ENCODE data around the gene CER1. TPM values are rescaled to one million over a fixed set of nuclear protein-coding genes. Genes with fewer than 3 reads are reported as not detected.

CER1 gene
- polyA plus RNA-seq, 1 of the 3 experiments (the other 2 are of a cell fraction) = not detected

DNA sequence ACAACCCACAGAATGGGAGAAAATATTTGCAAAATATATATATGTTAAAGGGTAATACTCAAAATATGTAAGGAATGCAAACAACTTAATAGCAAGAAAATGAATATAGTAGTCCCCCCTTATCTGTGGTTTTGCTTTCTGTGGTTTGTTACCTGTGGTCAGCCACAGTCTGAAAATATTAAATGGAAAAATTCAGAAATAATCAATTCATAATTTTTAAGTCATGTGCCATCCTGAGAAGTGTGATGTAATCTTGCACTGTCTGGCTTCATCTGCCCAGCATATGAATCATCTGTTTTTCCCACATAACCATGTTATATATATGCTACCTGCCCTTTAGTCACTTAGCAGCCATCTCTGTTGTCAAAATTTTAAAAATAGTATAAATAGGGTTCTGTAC lies 11.7 kb downstream of the CER1 start:
- Histone ChIP-seq H3K79me2 (ENCODE audit: insufficient read depth) (no peaks in the 10 kb centered on the region), H4K20me1 (ENCODE audit: insufficient read depth) (no peaks in the 10 kb centered on the region), H3K4me2 (no peak overlapping the region), H3F3A (replicated peaks; ENCODE audit: insufficient read depth) (no peaks in the 10 kb centered on the region), H3K36me3 (replicated peaks in 1 of 2; ENCODE audit: control insufficient read depth in 1 of 2, insufficient read depth in 2 of 2, low read length in 1 of 2) (no peaks in the 10 kb centered on the region), H3K4me1 (ENCODE audit: control insufficient read depth in 1 of 2, insufficient read depth in 2 of 2, low read depth in 1 of 2, low read length in 1 of 2) (no peaks in the 10 kb centered on the region), H3K27ac (ENCODE audit: low read depth in 2 of 2, low read length in 1 of 2) (no peak overlapping the region), H3K9me2 (no peaks in the 10 kb centered on the region), H3K4me3 (ENCODE audit: low read depth in 2 of 2, low read length in 1 of 2) (no peak overlapping the region), H3K9ac (no peak overlapping the region), H3K27me3 (ENCODE audit: insufficient read depth) (no peaks in the 10 kb centered on the region), H3K9me3 (peaks cover 4% of the 10 kb centered on the region; the same call in 1 of the 2 replicates), H2AFZ (ENCODE audit: low read depth) (no peak overlapping the region)
- POLR2A ChIA-PET = no interaction called here
- no peak for DNase-seq
- CTCF ChIA-PET = interaction anchor here (1.1 to 1.6 kb wide), 2 partner anchors 11 to 17 kb away, joined by 3 read pairs; no protein-coding TSS in a partner anchor
- TF ChIP-seq, protein P1, sequence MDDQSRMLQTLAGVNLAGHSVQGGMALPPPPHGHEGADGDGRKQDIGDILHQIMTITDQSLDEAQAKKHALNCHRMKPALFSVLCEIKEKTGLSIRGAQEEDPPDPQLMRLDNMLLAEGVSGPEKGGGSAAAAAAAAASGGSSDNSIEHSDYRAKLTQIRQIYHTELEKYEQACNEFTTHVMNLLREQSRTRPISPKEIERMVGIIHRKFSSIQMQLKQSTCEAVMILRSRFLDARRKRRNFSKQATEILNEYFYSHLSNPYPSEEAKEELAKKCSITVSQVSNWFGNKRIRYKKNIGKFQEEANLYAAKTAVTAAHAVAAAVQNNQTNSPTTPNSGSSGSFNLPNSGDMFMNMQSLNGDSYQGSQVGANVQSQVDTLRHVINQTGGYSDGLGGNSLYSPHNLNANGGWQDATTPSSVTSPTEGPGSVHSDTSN (IDR thresholded peaks at IDR 0.05) = peak; percentile 23; the same call in 1 of the 2 replicates
- TF ChIP-seq, protein P2, sequence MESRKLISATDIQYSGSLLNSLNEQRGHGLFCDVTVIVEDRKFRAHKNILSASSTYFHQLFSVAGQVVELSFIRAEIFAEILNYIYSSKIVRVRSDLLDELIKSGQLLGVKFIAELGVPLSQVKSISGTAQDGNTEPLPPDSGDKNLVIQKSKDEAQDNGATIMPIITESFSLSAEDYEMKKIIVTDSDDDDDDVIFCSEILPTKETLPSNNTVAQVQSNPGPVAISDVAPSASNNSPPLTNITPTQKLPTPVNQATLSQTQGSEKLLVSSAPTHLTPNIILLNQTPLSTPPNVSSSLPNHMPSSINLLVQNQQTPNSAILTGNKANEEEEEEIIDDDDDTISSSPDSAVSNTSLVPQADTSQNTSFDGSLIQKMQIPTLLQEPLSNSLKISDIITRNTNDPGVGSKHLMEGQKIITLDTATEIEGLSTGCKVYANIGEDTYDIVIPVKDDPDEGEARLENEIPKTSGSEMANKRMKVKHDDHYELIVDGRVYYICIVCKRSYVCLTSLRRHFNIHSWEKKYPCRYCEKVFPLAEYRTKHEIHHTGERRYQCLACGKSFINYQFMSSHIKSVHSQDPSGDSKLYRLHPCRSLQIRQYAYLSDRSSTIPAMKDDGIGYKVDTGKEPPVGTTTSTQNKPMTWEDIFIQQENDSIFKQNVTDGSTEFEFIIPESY (IDR thresholded peaks at IDR 0.05; ENCODE audit: borderline replicate concordance, low read depth) = no peak

DNA sequence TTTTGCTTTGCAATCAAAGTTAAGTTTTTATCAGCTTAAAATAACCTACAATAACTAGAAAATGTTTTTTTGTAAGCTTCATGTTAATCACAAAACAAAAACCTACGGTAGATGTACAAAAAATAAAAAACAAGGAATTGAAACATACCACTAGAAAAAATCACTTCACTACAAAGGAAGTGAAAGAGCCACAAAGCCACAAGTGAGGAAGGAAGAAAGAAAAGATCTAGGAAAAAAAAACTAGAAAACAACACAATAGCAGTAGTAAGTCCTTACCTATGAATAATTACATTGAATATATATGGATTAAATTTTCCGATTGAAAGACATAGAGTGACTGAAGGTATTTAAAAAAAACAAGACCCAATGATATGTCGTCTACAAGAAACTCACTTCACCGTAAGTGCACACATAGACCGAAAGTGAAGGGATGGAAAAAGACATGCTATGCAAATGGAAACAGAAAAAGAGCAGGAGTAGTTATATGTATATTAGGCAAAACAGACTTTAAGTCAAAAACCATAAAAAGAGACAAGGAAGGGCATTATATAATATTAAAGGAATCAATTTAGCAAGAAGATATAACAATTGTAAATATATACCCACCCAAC lies 15.9 kb downstream of the CER1 start:
- H3K9me3 ChIP-seq = peaks cover 4% of the 10 kb centered on the region; the same call in 1 of the 2 replicates
- H3K27me3 ChIP-seq (ENCODE audit: insufficient read depth) = 0 out of 2 replicates have a peak, but pooled peaks cover 6% of the 10 kb centered on the region
- no peak overlapping the region for H3K27ac ChIP-seq (ENCODE audit: low read depth in 2 of 2, low read length in 1 of 2)
- no peak overlapping the region for H3K4me2 ChIP-seq
- ChIA-PET CTCF (interaction anchor here (0.7 to 0.9 kb wide), 2 partner anchors 22 to 377 kb away, joined by 3 read pairs; no protein-coding TSS in a partner anchor), POLR2A (no interaction called here)
- 67% methylated on average over 5 of the region's 5 CpGs for WGBS (ENCODE audit: low lambda C conversion rate)
- DNase-seq = no peak
- H3K9ac ChIP-seq = no peak overlapping the region
- H3K79me2 ChIP-seq (ENCODE audit: insufficient read depth) = no peaks in the 10 kb centered on the region
- H3K4me3 ChIP-seq (ENCODE audit: low read depth in 2 of 2, low read length in 1 of 2) = no peak overlapping the region
- H2AFZ ChIP-seq (ENCODE audit: low read depth) = no peak overlapping the region
- no peaks in the 10 kb centered on the region for H3K4me1 ChIP-seq (ENCODE audit: control insufficient read depth in 1 of 2, insufficient read depth in 2 of 2, low read depth in 1 of 2, low read length in 1 of 2)
- H3F3A ChIP-seq (replicated peaks; ENCODE audit: insufficient read depth) = no peaks in the 10 kb centered on the region
- no peak for TF ChIP-seq RAD21 (IDR thresholded peaks at IDR 0.05; ENCODE audit: low read length)
- TF ChIP-seq FOXJ3 (CRISPR knock-in tag; IDR thresholded peaks at IDR 0.05) = no peak
- TF ChIP-seq, protein P3, sequence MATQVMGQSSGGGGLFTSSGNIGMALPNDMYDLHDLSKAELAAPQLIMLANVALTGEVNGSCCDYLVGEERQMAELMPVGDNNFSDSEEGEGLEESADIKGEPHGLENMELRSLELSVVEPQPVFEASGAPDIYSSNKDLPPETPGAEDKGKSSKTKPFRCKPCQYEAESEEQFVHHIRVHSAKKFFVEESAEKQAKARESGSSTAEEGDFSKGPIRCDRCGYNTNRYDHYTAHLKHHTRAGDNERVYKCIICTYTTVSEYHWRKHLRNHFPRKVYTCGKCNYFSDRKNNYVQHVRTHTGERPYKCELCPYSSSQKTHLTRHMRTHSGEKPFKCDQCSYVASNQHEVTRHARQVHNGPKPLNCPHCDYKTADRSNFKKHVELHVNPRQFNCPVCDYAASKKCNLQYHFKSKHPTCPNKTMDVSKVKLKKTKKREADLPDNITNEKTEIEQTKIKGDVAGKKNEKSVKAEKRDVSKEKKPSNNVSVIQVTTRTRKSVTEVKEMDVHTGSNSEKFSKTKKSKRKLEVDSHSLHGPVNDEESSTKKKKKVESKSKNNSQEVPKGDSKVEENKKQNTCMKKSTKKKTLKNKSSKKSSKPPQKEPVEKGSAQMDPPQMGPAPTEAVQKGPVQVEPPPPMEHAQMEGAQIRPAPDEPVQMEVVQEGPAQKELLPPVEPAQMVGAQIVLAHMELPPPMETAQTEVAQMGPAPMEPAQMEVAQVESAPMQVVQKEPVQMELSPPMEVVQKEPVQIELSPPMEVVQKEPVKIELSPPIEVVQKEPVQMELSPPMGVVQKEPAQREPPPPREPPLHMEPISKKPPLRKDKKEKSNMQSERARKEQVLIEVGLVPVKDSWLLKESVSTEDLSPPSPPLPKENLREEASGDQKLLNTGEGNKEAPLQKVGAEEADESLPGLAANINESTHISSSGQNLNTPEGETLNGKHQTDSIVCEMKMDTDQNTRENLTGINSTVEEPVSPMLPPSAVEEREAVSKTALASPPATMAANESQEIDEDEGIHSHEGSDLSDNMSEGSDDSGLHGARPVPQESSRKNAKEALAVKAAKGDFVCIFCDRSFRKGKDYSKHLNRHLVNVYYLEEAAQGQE (IDR thresholded peaks at IDR 0.05; ENCODE audit: low read depth, low read length) = no peak
- no peak for TF ChIP-seq RXRA (IDR thresholded peaks at IDR 0.05; ENCODE audit: borderline replicate concordance, low read depth)
- no peak for TF ChIP-seq TEAD4 (IDR thresholded peaks at IDR 0.05; ENCODE audit: borderline replicate concordance, insufficient read depth)
- no peak for TF ChIP-seq JUND (IDR thresholded peaks at IDR 0.05)
- TF ChIP-seq MEF2A (IDR thresholded peaks at IDR 0.05; ENCODE audit: borderline replicate concordance, low read depth) = no peak
- TF ChIP-seq, protein P2 (IDR thresholded peaks at IDR 0.05; ENCODE audit: borderline replicate concordance, low read depth) = no peak
- TF ChIP-seq TCF12 (IDR thresholded peaks at IDR 0.05) = no peak
- no peak for TF ChIP-seq ELF1 (IDR thresholded peaks at IDR 0.05)
- no peak for TF ChIP-seq MXI1 (IDR thresholded peaks at IDR 0.05; ENCODE audit: low read depth, low read length)
- TF ChIP-seq TAF1 (IDR thresholded peaks at IDR 0.05; ENCODE audit: borderline replicate concordance, low read depth, low read length) = no peak
- TF ChIP-seq GATA2 (CRISPR knock-in tag; IDR thresholded peaks at IDR 0.05) = no peak
- H4K20me1 ChIP-seq (ENCODE audit: insufficient read depth) = no peaks in the 10 kb centered on the region
- H3K36me3 ChIP-seq (replicated peaks in 1 of 2; ENCODE audit: control insufficient read depth in 1 of 2, insufficient read depth in 2 of 2, low read length in 1 of 2) = no peaks in the 10 kb centered on the region
- H3K9me2 ChIP-seq = no peaks in the 10 kb centered on the region

Measured in SK-N-SH (cell line).